HG02943 (cell line): ENCODE data around the gene ARPC4.

ENCODE experiments used
- ATAC-seq: cut with Tn5 transposase; IDR thresholded peaks from one replicate; pipeline ENCODE4 v1.9.1; 2021; ENCODE audit warnings: mild to moderate bottlenecking, low read depth, moderate library complexity; ENCODE audit not compliant: unreplicated experiment

The ARPC4 gene

DNA sequence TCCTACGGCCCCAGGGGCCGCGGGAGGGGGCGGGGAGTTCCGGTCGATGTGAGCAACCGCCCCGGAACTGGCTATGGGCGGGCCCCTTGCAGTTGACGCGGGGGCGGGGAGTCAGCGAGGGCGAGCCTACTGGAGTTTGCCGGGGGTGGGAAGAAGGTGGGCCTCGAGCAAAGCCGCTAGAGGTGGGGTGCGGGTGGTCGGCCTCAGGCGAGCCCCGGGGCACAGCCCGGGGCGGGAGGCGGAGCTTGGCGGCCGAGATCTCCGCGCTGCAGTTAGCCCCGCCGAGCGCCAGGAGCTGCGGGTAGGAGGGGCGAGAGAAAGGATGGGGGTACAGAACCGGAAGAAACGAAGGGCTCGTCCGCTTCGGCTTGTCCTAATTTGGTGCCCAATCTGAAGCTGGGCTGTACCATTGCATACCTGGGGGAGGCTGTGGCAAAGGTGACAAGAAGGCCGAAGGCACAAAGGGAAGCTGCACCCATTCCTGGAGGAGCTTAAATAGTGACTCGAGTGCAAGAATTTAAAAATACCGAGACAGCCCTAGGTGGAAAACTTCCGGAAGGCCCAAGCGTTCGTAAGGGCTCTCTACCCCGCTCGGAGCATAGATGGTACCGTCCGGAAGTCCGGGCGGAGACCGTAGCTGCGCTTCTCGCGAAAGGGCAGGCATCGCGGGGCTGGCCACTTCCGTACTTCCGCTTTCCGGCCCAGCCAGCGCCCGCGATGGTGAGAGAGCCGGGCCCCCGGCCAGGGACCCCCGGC is at the start of gene ARPC4, which contains the start of gene TADA3:
Gene ARPC4 (plus strand): TSS at position 678 of the 756 bp plus-strand sequence. CDS start 40 bp downstream, at position 718.
Gene TADA3 (minus strand): TSS at position 69 of the 756 bp plus-strand sequence. CDS start 1,007 bp downstream, outside the sequence.
- peak; percentile 88 for ATAC-seq

DNA sequence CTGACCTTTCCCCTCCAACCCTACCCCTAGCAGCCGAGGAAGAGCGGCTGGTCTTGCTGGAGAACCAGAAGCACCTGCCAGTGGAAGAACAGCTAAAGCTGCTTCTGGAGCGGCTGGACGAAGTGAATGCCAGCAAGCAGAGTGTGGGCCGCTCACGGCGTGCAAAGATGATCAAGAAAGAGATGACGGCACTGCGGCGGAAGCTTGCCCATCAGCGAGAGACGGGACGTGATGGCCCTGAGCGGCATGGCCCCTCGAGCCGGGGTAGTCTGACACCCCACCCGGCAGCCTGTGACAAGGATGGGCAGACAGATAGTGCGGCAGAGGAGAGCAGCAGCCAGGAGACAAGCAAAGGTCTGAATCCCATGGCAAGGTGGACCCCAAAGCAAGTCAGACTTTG is 49.3 kb upstream of the ARPC4 start:
- ATAC-seq = no peak

DNA sequence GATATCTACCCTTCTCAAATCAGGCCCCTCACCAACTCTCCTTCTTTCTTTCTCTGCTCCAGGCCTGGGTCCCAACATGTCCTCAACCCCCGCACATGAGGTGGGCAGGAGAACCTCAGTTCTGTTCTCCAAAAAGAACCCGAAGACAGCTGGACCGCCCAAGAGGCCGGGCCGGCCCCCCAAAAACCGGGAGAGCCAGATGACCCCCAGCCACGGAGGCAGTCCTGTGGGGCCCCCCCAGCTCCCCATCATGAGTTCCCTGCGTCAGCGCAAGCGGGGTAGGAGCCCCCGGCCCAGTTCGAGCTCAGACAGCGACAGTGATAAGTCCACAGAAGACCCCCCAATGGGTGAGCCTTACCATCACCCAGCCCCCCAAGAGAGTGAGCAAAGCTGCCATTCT is 48.7 kb upstream of the ARPC4 start:
- no peak for ATAC-seq

DNA sequence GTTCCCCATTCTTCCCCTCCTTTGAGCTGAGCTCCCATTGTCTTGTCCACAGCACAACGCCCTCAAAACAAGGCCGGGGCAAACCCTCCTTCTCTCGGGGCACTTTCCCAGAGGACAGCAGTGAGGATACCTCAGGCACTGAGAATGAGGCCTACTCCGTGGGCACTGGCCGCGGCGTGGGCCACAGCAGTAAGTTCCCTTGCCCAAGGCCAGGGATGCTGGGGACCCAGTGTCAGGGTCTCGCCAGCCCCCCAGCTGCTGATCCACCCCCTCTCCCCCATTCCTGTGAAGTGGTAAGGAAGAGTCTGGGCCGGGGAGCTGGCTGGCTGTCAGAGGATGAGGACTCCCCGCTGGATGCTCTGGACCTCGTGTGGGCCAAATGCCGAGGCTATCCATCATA is 47.4 kb upstream of the ARPC4 start:
- no peak for ATAC-seq

DNA sequence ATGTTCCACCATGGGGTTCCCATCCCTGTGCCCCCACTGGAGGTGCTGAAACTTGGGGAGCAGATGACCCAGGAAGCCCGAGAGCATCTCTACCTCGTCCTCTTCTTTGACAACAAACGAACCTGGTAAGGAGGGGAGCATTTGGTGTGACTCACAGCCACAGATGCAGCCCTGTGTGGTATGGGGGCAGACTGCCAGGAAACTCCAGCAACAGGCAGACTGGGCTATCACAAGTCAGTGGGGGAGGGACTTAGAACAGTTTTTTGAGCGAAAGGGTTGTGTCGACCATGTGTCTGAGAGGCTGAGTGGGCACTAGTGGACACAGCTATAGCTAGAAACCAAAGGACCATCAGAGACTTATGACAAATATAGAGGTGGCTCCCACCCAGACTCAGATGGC is 46.6 kb upstream of the ARPC4 start:
- ATAC-seq = no peak

DNA sequence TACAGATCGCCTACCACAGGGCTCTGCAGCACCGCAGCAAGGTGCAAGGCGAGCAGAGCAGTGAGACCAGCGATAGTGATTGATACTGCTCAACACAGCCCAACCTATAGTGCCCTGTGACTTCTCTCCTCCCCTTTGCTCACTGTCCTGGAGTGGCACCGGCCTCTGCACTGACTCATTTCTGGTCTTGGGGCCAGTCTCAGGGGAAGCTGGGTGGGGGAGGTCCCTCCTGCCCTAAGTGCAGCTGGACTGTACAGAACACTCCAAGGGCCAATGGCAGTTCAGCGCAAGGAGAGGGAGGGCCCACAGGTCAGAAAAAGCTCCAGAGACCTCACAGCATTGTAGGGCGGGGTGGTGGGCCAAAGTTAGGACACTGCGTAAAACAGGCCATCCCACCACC is 45.6 kb upstream of the ARPC4 start:
- no peak for ATAC-seq

DNA sequence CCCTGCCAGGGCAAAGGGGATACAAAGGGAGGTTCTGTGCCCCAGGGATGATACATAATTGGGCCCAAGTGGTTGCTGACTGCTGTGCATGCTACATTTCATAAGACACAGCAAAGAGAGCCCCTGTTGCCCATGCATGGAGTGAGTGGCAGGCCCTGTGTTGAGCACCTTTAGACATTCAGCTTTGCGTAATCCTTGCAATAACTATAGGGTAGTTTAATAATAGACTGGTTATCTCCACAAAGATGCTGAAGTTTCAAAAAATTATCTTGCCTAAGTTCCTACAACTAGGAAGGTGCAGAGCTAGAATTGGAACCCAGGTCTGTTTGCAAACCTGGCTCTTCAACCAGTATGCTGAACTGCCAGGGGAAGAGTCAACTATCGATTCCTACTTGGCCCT is 44.9 kb upstream of the ARPC4 start:
- ATAC-seq = no peak

DNA sequence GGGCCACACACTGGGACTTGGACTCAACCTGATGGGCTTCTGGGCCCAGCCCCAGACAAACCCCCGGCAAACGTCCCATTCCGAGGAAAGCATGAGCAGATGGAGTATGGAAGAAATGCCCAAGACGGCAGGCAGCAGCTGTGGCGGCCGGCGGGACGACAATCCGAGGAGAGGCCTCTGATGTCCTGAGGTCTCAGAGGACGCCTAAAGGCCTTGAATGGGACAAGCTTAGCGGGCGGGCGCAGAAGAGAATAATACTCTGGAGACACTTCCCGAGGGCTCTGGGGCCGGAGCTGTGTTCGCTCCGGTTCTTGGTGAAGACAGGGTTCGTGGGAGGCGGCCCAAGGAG is 43.6 kb upstream of the ARPC4 start:
- ATAC-seq = no peak

DNA sequence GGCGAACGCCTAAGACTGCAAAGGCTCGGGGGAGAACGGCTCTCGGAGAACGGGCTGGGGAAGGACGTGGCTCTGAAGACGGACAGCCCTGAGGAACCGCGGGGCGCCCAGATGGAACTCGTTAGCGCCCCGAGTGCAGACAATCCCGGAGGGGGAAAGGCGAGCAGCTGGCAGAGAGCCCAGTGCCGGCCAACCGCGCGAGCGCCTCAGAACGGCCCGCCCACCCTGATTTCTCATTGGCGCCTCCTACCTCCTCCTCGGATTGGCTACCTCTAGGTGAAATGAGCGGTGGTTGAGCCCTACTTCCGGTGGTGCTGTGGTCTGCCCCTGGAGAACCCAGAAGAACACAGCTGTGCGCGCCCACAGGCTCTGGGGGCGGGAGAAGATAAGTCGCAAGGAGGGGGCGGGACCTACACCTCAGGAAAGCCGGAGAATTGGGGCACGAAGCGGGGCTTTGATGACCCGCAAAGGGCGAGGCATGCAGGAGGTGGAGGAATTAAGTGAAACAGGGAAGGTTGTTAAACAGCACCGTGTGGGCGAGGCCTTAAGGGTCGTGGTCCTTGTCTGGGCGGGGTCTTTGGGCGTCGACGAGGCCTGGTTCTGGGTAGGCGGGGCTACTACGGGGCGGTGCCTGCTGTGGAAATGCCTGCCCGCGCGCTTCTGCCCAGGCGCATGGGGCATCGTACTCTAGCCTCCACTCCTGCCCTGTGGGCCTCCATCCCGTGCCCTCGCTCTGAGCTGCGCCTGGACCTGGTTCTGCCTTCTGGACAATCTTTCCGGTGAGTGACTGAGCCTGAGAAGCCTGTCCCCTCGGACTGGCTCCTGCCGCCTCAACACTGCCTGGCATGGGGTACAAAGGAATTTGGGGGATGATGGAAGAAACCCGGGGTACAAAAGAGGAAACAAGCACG is 43.0 kb upstream of the ARPC4 start, which contains the start of gene OGG1:
Gene OGG1 (plus strand): TSS at position 308 of the 911 bp plus-strand sequence. CDS start 335 bp downstream, at position 643.
- peak; percentile 92 for ATAC-seq

DNA sequence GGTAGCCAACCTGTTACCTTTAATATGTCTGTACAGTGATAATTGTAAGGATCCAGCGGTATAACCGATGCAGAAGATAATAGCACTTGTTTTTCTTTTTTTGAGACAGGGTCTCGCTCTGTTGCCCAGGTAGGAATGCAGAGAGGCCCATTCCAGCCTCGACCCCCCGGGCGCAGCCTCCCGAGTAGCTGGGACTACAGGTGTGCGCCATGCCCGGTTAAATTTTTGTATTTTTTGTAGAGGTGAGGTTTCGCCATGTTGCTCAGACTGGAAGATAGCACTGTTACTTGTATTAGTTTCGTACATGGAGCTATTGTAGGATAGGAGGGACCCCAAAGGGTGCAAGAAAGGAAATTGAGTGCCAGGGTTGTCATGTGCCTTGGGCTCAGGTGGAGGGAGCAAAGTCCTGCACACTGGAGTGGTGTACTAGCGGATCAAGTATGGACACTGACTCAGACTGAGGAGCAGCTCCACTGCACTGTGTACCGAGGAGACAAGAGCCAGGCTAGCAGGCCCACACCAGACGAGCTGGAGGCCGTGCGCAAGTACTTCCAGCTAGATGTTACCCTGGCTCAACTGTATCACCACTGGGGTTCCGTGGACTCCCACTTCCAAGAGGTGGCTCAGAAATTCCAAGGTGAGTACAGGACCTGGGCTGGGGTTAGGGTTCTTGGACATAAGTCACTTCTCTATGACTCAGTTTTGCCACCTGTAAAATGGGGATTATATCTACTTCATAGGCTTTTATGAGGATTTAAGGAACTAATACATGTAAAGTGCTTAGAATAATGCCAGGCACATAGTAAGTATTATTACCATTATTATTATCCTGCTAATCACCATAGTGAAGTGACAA is 42.1 kb upstream of the ARPC4 start:
- no peak for ATAC-seq

DNA sequence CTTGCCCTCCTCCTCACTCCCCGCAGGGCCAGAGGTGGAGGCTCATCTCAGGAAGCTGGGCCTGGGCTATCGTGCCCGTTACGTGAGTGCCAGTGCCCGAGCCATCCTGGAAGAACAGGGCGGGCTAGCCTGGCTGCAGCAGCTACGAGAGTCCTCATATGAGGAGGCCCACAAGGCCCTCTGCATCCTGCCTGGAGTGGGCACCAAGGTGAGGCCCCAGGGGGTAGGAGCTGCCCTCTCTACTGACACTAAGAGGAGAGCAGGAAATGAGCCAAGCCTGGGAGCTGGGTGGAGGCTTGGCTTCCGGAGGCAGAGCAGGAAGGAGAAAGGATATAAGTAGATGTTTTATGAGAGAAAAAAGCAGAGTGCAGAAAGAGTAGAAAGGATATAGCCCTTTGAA is 38.2 kb upstream of the ARPC4 start:
- ATAC-seq = no peak

DNA sequence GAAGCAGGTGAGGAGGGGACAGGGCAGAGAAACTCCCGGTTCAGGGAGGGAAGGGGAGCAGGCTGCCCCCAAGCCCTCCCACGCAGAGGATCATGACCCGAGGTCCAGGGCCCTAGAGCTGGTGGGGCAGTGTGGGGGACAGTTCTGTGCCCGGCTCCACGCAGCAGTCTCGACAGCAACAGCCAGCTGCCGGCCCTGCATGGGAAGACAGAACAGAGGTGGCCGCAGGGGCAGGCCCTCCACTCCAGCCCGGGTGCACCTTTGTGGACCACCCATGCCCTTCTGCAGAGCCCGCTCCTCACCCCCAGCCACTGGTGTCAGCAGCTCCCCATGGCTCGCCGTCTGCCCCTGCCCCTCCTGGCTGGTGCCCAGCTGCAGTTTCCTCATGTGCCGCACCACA is 35.5 kb upstream of the ARPC4 start:
- no peak for ATAC-seq

DNA sequence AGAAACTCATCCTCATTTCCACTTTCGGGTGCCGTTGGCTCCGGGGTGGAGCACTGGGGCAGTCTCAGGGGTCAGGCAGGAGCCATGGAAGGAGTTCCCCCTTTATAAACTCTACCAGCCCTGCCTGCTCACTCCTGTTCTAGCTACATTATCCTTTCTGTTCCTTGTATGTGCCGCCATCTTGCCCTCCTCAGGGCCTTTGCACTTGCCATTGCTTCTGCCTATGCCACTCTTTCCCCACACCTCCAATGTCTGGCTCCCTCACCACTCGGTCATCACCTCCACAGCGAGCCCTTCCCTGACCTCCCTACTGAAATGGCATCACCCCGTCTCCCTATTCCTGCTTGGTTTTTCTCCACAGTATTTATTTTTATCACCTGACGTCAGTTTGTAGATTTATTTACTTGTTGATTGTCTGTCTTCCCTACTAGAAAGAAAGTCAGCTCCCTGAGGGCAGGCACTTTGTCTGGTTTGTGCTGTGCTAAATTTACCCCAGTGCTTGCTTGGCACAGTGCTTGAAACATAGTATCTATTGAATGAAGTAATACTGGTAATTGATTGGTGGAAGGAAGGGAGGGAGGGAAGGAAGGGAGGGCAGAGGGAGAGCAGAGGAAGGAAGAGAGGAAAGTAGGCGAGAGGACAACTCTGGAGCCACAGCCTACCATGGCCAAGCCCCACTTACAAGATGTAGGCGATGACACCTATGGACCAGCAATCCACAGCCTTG is 31.9 kb upstream of the ARPC4 start:
- no peak for ATAC-seq

DNA sequence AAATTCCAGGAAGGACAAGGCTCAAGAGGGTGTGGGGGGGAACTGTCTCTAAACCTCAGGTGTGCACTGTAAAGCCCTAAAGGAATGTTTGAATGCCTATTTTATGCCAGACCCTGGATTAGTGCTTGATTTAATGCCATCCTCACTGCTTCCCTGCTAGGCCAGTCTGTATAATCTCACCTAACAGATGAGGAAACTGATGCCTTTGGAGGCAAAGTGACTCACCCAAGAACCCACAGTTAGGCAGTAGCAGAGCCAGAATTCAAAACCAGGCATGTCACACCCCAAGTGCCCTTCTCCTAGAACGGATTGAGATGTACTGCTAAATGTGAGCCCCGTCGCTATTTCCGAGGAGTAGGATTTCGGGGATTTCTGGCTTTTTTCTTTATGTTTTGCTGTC is 31.0 kb upstream of the ARPC4 start:
- no peak for ATAC-seq

DNA sequence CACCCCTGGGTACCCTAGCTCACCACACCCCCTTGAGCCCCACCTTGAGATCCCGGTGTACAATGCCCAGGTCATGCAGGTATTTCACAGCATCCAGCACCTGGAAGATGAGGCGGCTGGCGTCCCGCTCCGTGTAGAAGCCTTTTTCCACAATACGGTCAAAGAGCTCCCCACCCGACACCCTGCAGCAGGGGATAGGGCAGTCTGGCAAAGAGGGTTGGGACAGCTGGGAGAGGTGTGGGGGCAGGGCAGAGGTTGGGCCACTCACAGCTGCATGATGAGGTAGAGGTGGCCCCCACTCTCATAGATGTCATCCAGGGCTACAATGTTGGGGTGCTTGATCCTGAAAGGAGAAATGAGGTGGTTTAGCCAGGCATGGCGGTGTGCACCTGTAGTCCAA is 30.0 kb upstream of the ARPC4 start:
- no peak for ATAC-seq

DNA sequence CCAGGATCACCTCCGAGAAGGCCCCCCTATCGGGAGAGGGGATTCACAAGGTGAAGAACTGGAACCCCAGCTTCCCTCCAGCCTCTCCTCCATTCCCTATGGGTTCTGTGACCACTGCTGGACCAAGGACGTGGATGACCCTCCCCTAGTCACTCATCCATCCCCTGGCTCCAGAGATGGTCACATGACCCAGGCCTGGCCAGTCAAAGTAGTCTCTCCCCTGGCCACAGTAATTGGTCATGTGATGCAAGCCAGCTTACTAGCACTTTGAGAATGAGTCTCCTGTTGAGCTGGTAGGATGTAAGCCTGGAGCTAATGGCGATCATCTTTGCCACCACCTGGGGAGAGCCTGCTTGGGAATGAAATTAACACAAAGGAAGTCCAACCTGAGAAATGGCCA is 27.0 kb upstream of the ARPC4 start:
- no peak for ATAC-seq

DNA sequence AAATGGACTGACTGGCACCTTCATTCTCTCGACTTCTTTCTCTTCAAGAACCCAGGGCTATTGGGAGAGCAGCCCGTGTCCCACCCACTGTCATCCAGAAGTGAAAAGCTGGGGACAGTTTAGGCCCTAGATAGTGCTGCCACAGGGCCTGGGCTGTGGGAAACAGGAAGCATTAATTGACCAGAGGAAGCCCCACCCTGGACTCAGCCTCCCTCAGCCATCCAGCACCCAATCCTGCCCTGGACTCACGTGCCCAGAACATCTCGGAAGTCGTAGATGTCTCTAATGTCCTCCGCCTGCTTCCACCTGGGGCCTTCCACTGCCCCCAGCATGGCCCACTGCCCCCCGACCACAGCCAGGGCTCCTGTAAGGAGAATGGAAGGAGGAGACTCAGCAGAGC is 25.5 kb upstream of the ARPC4 start:
- no peak for ATAC-seq

DNA sequence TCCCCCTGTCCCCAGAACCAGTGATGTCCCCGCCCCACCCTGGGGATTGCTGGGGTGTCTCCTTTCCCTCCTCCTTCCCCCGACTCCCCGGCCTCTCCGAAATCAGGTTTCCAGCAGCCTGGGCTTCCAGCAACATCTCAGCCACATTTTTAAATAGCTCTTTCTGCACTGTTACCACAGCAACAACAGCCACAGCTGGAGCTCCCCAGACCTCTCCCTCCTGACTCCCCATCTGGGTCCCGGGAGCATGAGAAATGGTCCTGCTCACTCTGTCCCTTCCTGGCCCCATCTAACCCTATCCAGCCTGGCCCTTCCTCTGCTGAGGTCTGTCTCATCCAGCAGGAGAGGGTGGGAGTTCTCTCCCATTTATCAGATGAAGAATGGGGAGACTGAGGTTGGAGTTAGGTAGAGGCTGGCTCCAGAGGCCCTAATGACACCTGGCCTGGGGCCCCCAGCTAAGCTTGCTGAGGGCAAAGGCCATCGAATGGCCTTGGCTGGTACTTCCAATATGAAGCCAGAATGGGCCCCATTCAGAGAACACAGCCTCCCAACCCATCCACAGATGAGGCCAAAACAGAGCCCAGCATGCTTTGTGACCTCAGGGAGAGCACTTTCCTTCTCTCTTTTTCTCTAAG is 24.6 kb upstream of the ARPC4 start:
- no peak for ATAC-seq

DNA sequence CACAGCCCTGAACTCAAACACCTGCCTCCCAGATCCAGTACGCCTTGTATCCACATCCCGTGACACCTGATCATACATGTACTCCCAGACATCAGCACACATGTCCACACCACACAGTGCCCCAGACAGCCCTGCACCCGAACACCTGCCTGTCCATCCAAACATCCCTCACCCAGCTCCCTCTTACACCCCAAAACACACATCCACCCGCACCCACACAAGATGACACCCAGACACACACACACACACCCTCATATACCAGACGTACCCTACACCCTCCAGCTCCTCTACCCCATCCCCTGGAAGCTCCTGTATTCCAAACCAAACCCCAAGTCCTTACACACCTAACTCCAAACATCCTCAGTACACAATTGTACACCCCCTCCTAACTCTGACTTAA is 23.9 kb upstream of the ARPC4 start:
- no peak for ATAC-seq
